HepG2 (cell line): Measurements from ENCODE around the gene CTNNA2. TPM values are rescaled to one million over a fixed set of nuclear protein-coding genes. Genes with fewer than 3 reads are reported as not detected.

Experiments used
- ATAC-seq: fragments of 200-7000 bp; cut with Tn5 transposase; 3 replicates; pipeline ENCODE4 v1.9.1; 2020; ENCODE audit warnings: mild to moderate bottlenecking, moderate library complexity
- BruUV-seq: library from RNA; stranded (reverse); fragments of 400-500 nt; replicated peaks from 2 replicates; lab custom pipeline; 2021; lab: Mats Ljungman, UMichigan
- CTCF ChIA-PET: fragments of 300-600 bp; formaldehyde crosslinking; extraction: SDS; loops from one replicate; lab custom pipeline; 2021; ENCODE audit warnings: low total read pairs, inconsistent platforms, low intra/inter-chr PET ratio; lab: Yijun Ruan, JAX
- POLR2A ChIA-PET: fragments of 350-600 bp; sonication (Branson Sonifier 250); formaldehyde crosslinking; loops from one replicate; lab custom pipeline; 2020; ENCODE audit warnings: antibody characterized with exemption, inconsistent platforms; lab: Yijun Ruan, JAX
- DNase-seq: peaks from one replicate; pipeline ENCODE4 v3.0.0-alpha.2; 2015; ENCODE audit warnings: low spot score
- FAIRE-seq: peaks from 3 replicates; lab custom pipeline; 2011; peaks lifted over from hg19 to GRCh38; lab: Jason Lieb, UNC
- H2AFZ ChIP-seq: one replicate; pipeline ENCODE4 v1.6.1; 2011; ENCODE audit warnings: low read length, inconsistent platforms
- H3K27ac ChIP-seq: fragments of 300-600 bp; 3 replicates; pipeline ENCODE4 v1.8.0; 2011; ENCODE audit warnings: mixed run types, mild to moderate bottlenecking, mixed read lengths, low read length, inconsistent platforms; ENCODE audit not compliant: insufficient read depth; ENCODE audit errors: extremely low read length
- H3K27me3 ChIP-seq, 2 experiments: fragments of 200-600 bp in 1 of 2; 2 replicates in 1 of 2; 3 replicates in 1 of 2; pipeline versions ENCODE4 v1.6.0 to v1.8.0; 2011; ENCODE audit warnings: low read length in 2 of 2, mild to moderate bottlenecking in 2 of 2, moderate library complexity in 2 of 2, inconsistent platforms in 1 of 2; ENCODE audit not compliant: insufficient read depth in 2 of 2, control insufficient read depth in 1 of 2
- H3K36me3 ChIP-seq, 2 experiments: fragments of 200-600 bp in 1 of 2; replicated peaks in 1 of 2; 2 replicates in 1 of 2; 3 replicates in 1 of 2; pipeline versions ENCODE4 v1.5.1 to v1.8.0; 2011; ENCODE audit warnings: low read length in 2 of 2, inconsistent platforms in 1 of 2; ENCODE audit not compliant: insufficient read depth in 2 of 2, control insufficient read depth in 1 of 2
- H3K4me1 ChIP-seq: 2 replicates; pipeline ENCODE4 v1.5.1; 2012; ENCODE audit warnings: low read length, inconsistent platforms; ENCODE audit not compliant: insufficient read depth
- H3K4me2 ChIP-seq: 2 replicates; pipeline ENCODE4 v1.6.0; 2011; ENCODE audit warnings: low read depth, low read length, inconsistent platforms
- H3K4me3 ChIP-seq, 3 experiments: fragments of 200-600 bp in 1 of 3; sonication (generic), shearing (Covaris generic) in 1 of 3; replicated peaks in 1 of 3; 2 replicates each; pipeline ENCODE4 v1.5.1; 2011 to 2016; ENCODE audit warnings: low read length in 3 of 3, inconsistent platforms in 2 of 3, low read depth in 2 of 3, mild to moderate bottlenecking in 2 of 3, control low read depth in 1 of 3, mixed read lengths in 1 of 3; ENCODE audit not compliant: insufficient read depth in 1 of 3
- H3K79me2 ChIP-seq: one replicate; pipeline ENCODE4 v1.6.1; 2011; ENCODE audit warnings: low read length, inconsistent platforms; ENCODE audit not compliant: insufficient read depth
- H3K9ac ChIP-seq: 2 replicates; pipeline ENCODE4 v1.6.0; 2011; ENCODE audit warnings: mild to moderate bottlenecking, low read depth, low read length, inconsistent platforms; ENCODE audit not compliant: insufficient read depth
- H3K9me3 ChIP-seq: 2 replicates; pipeline ENCODE4 v1.5.1; 2012; ENCODE audit warnings: mild to moderate bottlenecking, low read length
- H4K20me1 ChIP-seq: 2 replicates; pipeline ENCODE4 v1.6.0; 2011; ENCODE audit warnings: inconsistent platforms, mild to moderate bottlenecking, low read length, moderate library complexity; ENCODE audit not compliant: insufficient read depth
- AKAP8 ChIP-seq: sonication (generic); formaldehyde crosslinking; IDR thresholded peaks from 2 replicates; pipeline ENCODE4 v1.5.1; 2020; ENCODE audit warnings: mild to moderate bottlenecking, missing genetic modification reagents
- BRCA1 ChIP-seq: sonication (generic); formaldehyde crosslinking; IDR thresholded peaks from 2 replicates; pipeline ENCODE4 v1.4.0; 2020; ENCODE audit warnings: missing genetic modification reagents
- DPF2 ChIP-seq: sonication (generic); formaldehyde crosslinking; IDR thresholded peaks from 2 replicates; pipeline ENCODE4 v1.4.0; 2020; ENCODE audit warnings: mild to moderate bottlenecking, low read depth, missing genetic modification reagents, borderline replicate concordance
- ETV6 ChIP-seq: sonication (generic); formaldehyde crosslinking; conservative IDR thresholded peaks from 2 replicates; pipeline ENCODE4 v1.4.0; 2020; ENCODE audit warnings: missing genetic modification reagents
- FOXC1 ChIP-seq: sonication (generic); formaldehyde crosslinking; IDR thresholded peaks from 2 replicates; pipeline ENCODE4 v1.8.0; 2022; ENCODE audit warnings: mild to moderate bottlenecking, missing genetic modification reagents, borderline replicate concordance
- FOXK2 ChIP-seq: fragments of 450-650 bp; IDR thresholded peaks from 2 replicates; pipeline ENCODE4 v1.6.1; 2016
- FOXM1 ChIP-seq: sonication (generic); formaldehyde crosslinking; IDR thresholded peaks from 2 replicates; pipeline ENCODE4 v1.5.0; 2020; ENCODE audit warnings: missing genetic modification reagents
- IKZF1 ChIP-seq: fragments of 450-650 bp; IDR thresholded peaks from 2 replicates; pipeline ENCODE4 v1.7.1; 2016
- ISL2 ChIP-seq: sonication (generic); formaldehyde crosslinking; IDR thresholded peaks from 2 replicates; pipeline ENCODE4 v1.5.0; 2020; ENCODE audit warnings: missing genetic modification reagents
- NR2F6 ChIP-seq, 2 experiments: IDR thresholded peaks; 2 replicates each; pipeline ENCODE4 v1.6.1; 2016; ENCODE audit warnings: antibody characterized with exemption in 1 of 2, mild to moderate bottlenecking in 1 of 2
- SAFB2 ChIP-seq: sonication (generic); formaldehyde crosslinking; IDR thresholded peaks from 2 replicates; pipeline ENCODE4 v1.5.1; 2020; ENCODE audit warnings: missing genetic modification reagents, low read depth, mild to moderate bottlenecking, borderline replicate concordance
- TAF15 ChIP-seq: fragments of 200-400 bp; formaldehyde crosslinking; IDR thresholded peaks from one replicate; pipeline ENCODE4 v1.6.1; 2018; ENCODE audit warnings: mild to moderate bottlenecking, low read depth, low read length; ENCODE audit not compliant: poor library complexity, severe bottlenecking
- ZNF629 ChIP-seq: sonication (generic); formaldehyde crosslinking; conservative IDR thresholded peaks from 2 replicates; pipeline ENCODE4 v1.5.0; 2020; ENCODE audit warnings: missing genetic modification reagents
- ZSCAN12 ChIP-seq: sonication (generic); formaldehyde crosslinking; IDR thresholded peaks from 2 replicates; pipeline ENCODE4 v1.9.0; 2021; ENCODE audit warnings: mild to moderate bottlenecking, missing genetic modification reagents
- WGBS: methylation state at CpG from one replicate; pipeline ENCODE4 v1.1.6; 2017; ENCODE audit warnings: low lambda C conversion rate; 5-methylcytosine and 5-hydroxymethylcytosine counted together
- in situ Hi-C: cut with HindIII; loops from 2 replicates; pipeline ENCODE4 v1.10.0; 2017; ENCODE audit warnings: low pct_unique_long_range_greater_than_20kb; ENCODE audit not compliant: extremely low pct_ligation_motif_present
- intact Hi-C: fragments of 100-400 bp; cut with micrococcal nuclease; formaldehyde crosslinking; loops from one replicate; pipeline ENCODE4 v1.10.0; 2022; ENCODE audit not compliant: unreplicated experiment
- polyA plus RNA-seq, 8 experiments: library from polyadenylated mRNA; depleted of rRNA in 3 of 8; stranded (reverse) in 7 of 8; unstranded in 1 of 8; fragments of >200 nt; fragmentation: Illumina TruSeq in 4 of 8; extraction: Trizol in 4 of 8; gene quantifications; 2 replicates each; pipeline versions ENCODE4 v1.2.1 to v1.2.3, GENCODE V29; 2011 to 2016; ENCODE audit warnings: low read depth in 4 of 8, missing spikeins in 1 of 8, mixed read lengths in 1 of 8; ENCODE audit not compliant: insufficient read depth in 1 of 8
- total RNA-seq, 5 experiments: library from RNA; depleted of rRNA; stranded (reverse); fragments of >200 nt; fragmentation: Illumina TruSeq; extraction: Trizol; gene quantifications; 2 replicates each; pipeline ENCODE4 v1.2.3, GENCODE V29; 2016; ENCODE audit warnings: low read depth in 1 of 5
- TF ChIP-seq, protein P1 (sequence below): sonication (generic); formaldehyde crosslinking; IDR thresholded peaks from 2 replicates; pipeline ENCODE4 v1.5.0; 2020; ENCODE audit warnings: missing genetic modification reagents
- TF ChIP-seq, protein P2 (sequence below): sonication (generic); formaldehyde crosslinking; IDR thresholded peaks from 2 replicates; pipeline ENCODE4 v1.8.1; 2023; ENCODE audit warnings: mild to moderate bottlenecking, missing genetic modification reagents
- TF ChIP-seq, protein P3 (sequence below): sonication (generic); formaldehyde crosslinking; IDR thresholded peaks from 2 replicates; pipeline ENCODE4 v1.8.0; 2022; ENCODE audit warnings: mild to moderate bottlenecking, missing genetic modification reagents, moderate library complexity

The CTNNA2 gene
- total and polyA plus RNA-seq, 2 of the 13 experiments (the other 11 are each of a cell fraction or from before 2014, with no cell fraction given), result not detected

DNA sequence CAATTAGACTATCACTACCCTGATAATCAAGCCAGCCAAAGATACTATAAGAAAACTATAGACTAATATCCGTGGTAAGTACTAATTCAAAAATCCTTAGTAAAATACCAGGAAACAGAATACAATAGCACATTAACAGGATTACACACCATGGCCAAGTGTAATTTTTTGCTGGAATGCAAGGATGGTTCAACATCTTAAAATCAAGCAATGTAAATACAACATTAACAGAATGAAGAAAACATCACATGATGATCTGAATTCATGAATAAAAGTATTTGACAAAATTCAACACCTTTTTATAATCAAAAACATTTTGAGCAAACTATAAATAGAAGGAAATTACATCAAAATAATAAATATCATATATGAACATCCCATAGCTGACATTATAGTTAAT, 1142.4 kb downstream of the CTNNA2 start:
- H3K9me3 ChIP-seq, result peaks cover 93% of the 10 kb centered on the region
- POLR2A ChIA-PET, result no interaction called here
- no peak for ATAC-seq
- H3K4me2 ChIP-seq, result no peak overlapping the region
- in situ Hi-C loops, result no loop called here
- no TSS peak for BruUV-seq
- H2AFZ ChIP-seq, result no peak overlapping the region
- DNase-seq, result no peak
- intact Hi-C loops, result no loop called here
- H3K36me3 ChIP-seq, result no peaks in the 10 kb centered on the region
- 0% methylated on average over 1 of the region's 1 CpG for WGBS
- no peaks in the 10 kb centered on the region for H3K79me2 ChIP-seq
- no peak overlapping the region for H3K9ac ChIP-seq
- H4K20me1 ChIP-seq, result no peaks in the 10 kb centered on the region
- CTCF ChIA-PET, result no interaction called here
- H3K4me1 ChIP-seq, result no peaks in the 10 kb centered on the region
- no peak for TF ChIP-seq SAFB2 (CRISPR knock-in tag)
- TF ChIP-seq ZSCAN12 (CRISPR knock-in tag), result no peak
- no peak for TF ChIP-seq DPF2 (CRISPR knock-in tag)
- no peak for TF ChIP-seq FOXK2
- no peak for FAIRE-seq
- H3K27me3 ChIP-seq, result no peaks in the 10 kb centered on the region
- no peak overlapping the region for H3K4me3 ChIP-seq
- no peak overlapping the region for H3K27ac ChIP-seq

DNA sequence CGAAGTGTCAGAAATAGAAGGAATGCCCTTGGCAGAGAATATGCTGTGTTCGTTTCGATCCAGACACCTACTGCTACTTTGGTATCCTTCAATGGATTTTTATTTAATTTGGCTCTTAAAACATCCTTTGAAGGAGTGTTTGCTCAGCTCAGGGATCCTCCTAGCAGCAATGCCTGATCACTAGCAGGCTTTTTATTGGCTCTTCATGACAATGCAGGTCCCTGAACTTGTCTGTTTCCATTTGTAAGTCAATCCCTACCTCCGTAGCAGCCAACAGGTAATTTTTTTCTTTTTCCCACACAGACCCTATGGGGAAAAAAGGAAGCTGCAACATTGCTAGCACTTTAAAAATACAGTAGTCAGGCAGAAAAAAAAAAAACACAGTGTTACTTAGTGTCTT, 1157.9 kb downstream of the CTNNA2 start:
- H4K20me1 ChIP-seq, result no peaks in the 10 kb centered on the region
- TF ChIP-seq NR2F6 (IDR thresholded peaks at IDR 0.05), result no peak
- no peak for TF ChIP-seq NR2F6 (CRISPR knock-in tag; IDR thresholded peaks at IDR 0.05)
- TF ChIP-seq ISL2 (CRISPR knock-in tag), result no peak
- TF ChIP-seq AKAP8 (CRISPR knock-in tag), result no peak
- TF ChIP-seq, protein P1, sequence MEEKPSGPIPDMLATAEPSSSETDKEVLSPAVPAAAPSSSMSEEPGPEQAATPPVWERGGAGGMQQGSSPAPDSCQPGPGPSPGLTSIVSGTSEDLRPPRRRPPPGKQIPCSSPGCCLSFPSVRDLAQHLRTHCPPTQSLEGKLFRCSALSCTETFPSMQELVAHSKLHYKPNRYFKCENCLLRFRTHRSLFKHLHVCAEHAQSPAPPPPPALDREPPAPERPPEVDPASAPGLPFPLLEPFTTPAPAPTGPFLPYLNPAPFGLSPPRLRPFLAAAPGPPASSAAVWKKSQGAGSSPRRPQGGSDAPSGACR, result no peak
- TF ChIP-seq, protein P2, sequence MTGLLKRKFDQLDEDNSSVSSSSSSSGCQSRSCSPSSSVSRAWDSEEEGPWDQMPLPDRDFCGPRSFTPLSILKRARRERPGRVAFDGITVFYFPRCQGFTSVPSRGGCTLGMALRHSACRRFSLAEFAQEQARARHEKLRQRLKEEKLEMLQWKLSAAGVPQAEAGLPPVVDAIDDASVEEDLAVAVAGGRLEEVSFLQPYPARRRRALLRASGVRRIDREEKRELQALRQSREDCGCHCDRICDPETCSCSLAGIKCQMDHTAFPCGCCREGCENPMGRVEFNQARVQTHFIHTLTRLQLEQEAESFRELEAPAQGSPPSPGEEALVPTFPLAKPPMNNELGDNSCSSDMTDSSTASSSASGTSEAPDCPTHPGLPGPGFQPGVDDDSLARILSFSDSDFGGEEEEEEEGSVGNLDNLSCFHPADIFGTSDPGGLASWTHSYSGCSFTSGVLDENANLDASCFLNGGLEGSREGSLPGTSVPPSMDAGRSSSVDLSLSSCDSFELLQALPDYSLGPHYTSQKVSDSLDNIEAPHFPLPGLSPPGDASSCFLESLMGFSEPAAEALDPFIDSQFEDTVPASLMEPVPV, result no peak
- TF ChIP-seq BRCA1 (CRISPR knock-in tag), result no peak
- no peak for TF ChIP-seq IKZF1
- no peak for TF ChIP-seq ZNF629 (CRISPR knock-in tag)
- TF ChIP-seq FOXM1, result no peak
- TF ChIP-seq ETV6, result no peak
- no peak for TF ChIP-seq FOXC1 (CRISPR knock-in tag)
- TF ChIP-seq, protein P3, sequence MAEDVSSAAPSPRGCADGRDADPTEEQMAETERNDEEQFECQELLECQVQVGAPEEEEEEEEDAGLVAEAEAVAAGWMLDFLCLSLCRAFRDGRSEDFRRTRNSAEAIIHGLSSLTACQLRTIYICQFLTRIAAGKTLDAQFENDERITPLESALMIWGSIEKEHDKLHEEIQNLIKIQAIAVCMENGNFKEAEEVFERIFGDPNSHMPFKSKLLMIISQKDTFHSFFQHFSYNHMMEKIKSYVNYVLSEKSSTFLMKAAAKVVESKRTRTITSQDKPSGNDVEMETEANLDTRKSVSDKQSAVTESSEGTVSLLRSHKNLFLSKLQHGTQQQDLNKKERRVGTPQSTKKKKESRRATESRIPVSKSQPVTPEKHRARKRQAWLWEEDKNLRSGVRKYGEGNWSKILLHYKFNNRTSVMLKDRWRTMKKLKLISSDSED, result no peak
- no peak for TF ChIP-seq TAF15
- H3K9ac ChIP-seq, result no peak overlapping the region
- no peaks in the 10 kb centered on the region for H3K79me2 ChIP-seq
- H3K4me1 ChIP-seq, result no peaks in the 10 kb centered on the region
- H3K36me3 ChIP-seq, result no peaks in the 10 kb centered on the region
- 5% methylated on average over 4 of the region's 4 CpGs for WGBS
- CTCF ChIA-PET, result no interaction called here
- no peak for DNase-seq
- in situ Hi-C loops, result no loop called here
- no peak overlapping the region for H3K27ac ChIP-seq
- intact Hi-C loops, result no loop called here
- no peak overlapping the region for H3K4me3 ChIP-seq
- H2AFZ ChIP-seq, result no peak overlapping the region
- H3K4me2 ChIP-seq, result no peak overlapping the region
- no peak for ATAC-seq
- peaks cover 95% of the 10 kb centered on the region for H3K9me3 ChIP-seq
- BruUV-seq, result no TSS peak
- no peaks in the 10 kb centered on the region for H3K27me3 ChIP-seq
- FAIRE-seq, result no peak
- POLR2A ChIA-PET, result no interaction called here
